OCI-LY1 (cell line): ENCODE measurements around the gene COL6A2.
"Not testable (repeated sequence)": the region's sequence is repeated elsewhere in the genome, so short reads cannot be mapped to it uniquely, and the experiment has no call there.

Source experiments
- H2AFZ ChIP-seq: fragments of 200-600 bp; sonication (generic), shearing (Covaris generic); 2 replicates; pipeline ENCODE4 v1.6.0; 2014; ENCODE audit warnings: antibody characterized with exemption, mild to moderate bottlenecking, low read length
- H3F3A ChIP-seq: fragments of 200-600 bp; sonication (generic), shearing (Covaris generic); 2 replicates; pipeline ENCODE4 v1.6.0; 2014; ENCODE audit warnings: mild to moderate bottlenecking, antibody characterized with exemption, low read length, moderate library complexity; ENCODE audit not compliant: insufficient read depth
- H3K27ac ChIP-seq: fragments of 200-600 bp; sonication (generic); 2 replicates; pipeline ENCODE4 v1.5.1; 2014; ENCODE audit warnings: low read length, mixed run types, mild to moderate bottlenecking, low read depth; ENCODE audit not compliant: poor library complexity, severe bottlenecking
- H3K27me3 ChIP-seq: fragments of 200-600 bp; sonication (generic); 2 replicates; pipeline ENCODE4 v1.6.0; 2014; ENCODE audit warnings: antibody characterized with exemption, mild to moderate bottlenecking, low read length, moderate library complexity; ENCODE audit not compliant: insufficient read depth
- H3K36me3 ChIP-seq: fragments of 200-600 bp; sonication (generic); 2 replicates; pipeline ENCODE4 v1.6.1; 2014; ENCODE audit warnings: mild to moderate bottlenecking, antibody characterized with exemption, low read length, moderate library complexity, mixed read lengths; ENCODE audit not compliant: insufficient read depth
- H3K4me1 ChIP-seq: fragments of 200-600 bp; sonication (generic); 2 replicates; pipeline ENCODE4 v1.5.1; 2014; ENCODE audit warnings: mild to moderate bottlenecking, low read length, moderate library complexity; ENCODE audit not compliant: insufficient read depth, severe bottlenecking
- H3K4me2 ChIP-seq: fragments of 200-600 bp; sonication (generic), shearing (Covaris generic); 2 replicates; pipeline ENCODE4 v1.6.1; 2014; ENCODE audit warnings: low read length
- H3K4me3 ChIP-seq: fragments of 200-600 bp; sonication (generic); 2 replicates; pipeline ENCODE4 v1.5.1; 2014; ENCODE audit warnings: low read length, low read depth, mild to moderate bottlenecking, mixed read lengths; ENCODE audit not compliant: poor library complexity, severe bottlenecking
- H3K79me2 ChIP-seq: fragments of 200-600 bp; shearing (Covaris generic); 2 replicates; pipeline ENCODE4 v1.6.1; 2016; ENCODE audit warnings: mixed run types, low read length, mixed read lengths; ENCODE audit not compliant: insufficient read depth
- H3K9ac ChIP-seq: fragments of 200-600 bp; sonication (generic), shearing (Covaris generic); 2 replicates; pipeline ENCODE4 v1.6.1; 2014; ENCODE audit warnings: mild to moderate bottlenecking, low read length, mixed read lengths
- H3K9me2 ChIP-seq: fragments of 200-600 bp; sonication (generic), shearing (Covaris generic); 2 replicates; pipeline ENCODE4 v1.6.1; 2014; ENCODE audit warnings: low read depth, mild to moderate bottlenecking, low read length, mixed read lengths
- H3K9me3 ChIP-seq: fragments of 200-600 bp; shearing (Covaris generic); 2 replicates; pipeline ENCODE4 v1.6.1; 2014; ENCODE audit warnings: low read length, mixed read lengths
- H4K20me1 ChIP-seq: fragments of 200-600 bp; sonication (generic), shearing (Covaris generic); 2 replicates; pipeline ENCODE4 v1.6.0; 2016; ENCODE audit warnings: mild to moderate bottlenecking, low read length; ENCODE audit not compliant: insufficient read depth
- CTCF ChIP-seq: fragments of 200-600 bp; sonication (generic), shearing (Covaris generic); IDR thresholded peaks from 2 replicates; pipeline ENCODE4 v1.5.1; 2017; ENCODE audit warnings: mild to moderate bottlenecking, antibody characterized with exemption, low read length, moderate library complexity, mixed read lengths
- EZH2 ChIP-seq: fragments of 200-600 bp; sonication (generic), shearing (Covaris generic); IDR thresholded peaks from 2 replicates; pipeline ENCODE4 v1.8.0; 2017; ENCODE audit warnings: borderline replicate concordance, mixed run types, mild to moderate bottlenecking, antibody characterized with exemption, low read length, moderate library complexity, mixed read lengths

COL6A2 gene

GRCh38 chr21:46082963-46083790 lies 14.7 kb upstream of the COL6A2 start:
- H3K36me3 ChIP-seq, result no peaks in the 10 kb centered on the region
- TF ChIP-seq EZH2, result no peak
- H3K27me3 ChIP-seq, result no peaks in the 10 kb centered on the region
- no peaks in the 10 kb centered on the region for H3K4me1 ChIP-seq
- no peak overlapping the region for H3K27ac ChIP-seq
- no peaks in the 10 kb centered on the region for H3K79me2 ChIP-seq
- H3K4me2 ChIP-seq, result no peak overlapping the region
- H4K20me1 ChIP-seq, result no peaks in the 10 kb centered on the region
- no peaks in the 10 kb centered on the region for H3K9me2 ChIP-seq
- H2AFZ ChIP-seq, result no peak overlapping the region
- no peaks in the 10 kb centered on the region for H3F3A ChIP-seq
- H3K9me3 ChIP-seq, result no peaks in the 10 kb centered on the region
- no peak overlapping the region for H3K9ac ChIP-seq
- no peak overlapping the region for H3K4me3 ChIP-seq

GRCh38 chr21:46083791-46084561 lies 13.9 kb upstream of the COL6A2 start:
- Histone ChIP-seq H3K4me3 (no peak overlapping the region), H3K9me3 (no peaks in the 10 kb centered on the region), H3F3A (no peaks in the 10 kb centered on the region), H3K36me3 (no peaks in the 10 kb centered on the region), H4K20me1 (no peaks in the 10 kb centered on the region), H3K4me1 (no peaks in the 10 kb centered on the region), H3K27me3 (no peaks in the 10 kb centered on the region), H3K9me2 (no peaks in the 10 kb centered on the region), H3K9ac (no peak overlapping the region), H3K27ac (no peak overlapping the region), H3K4me2 (no peak overlapping the region), H2AFZ (no peak overlapping the region), H3K79me2 (no peaks in the 10 kb centered on the region)
- no peak for TF ChIP-seq EZH2
- TF ChIP-seq CTCF, result no peak

- Histone ChIP-seq H3K79me2 (no peaks in the 10 kb centered on the region), H3K9me3 (no peaks in the 10 kb centered on the region), H3K4me3 (no peak overlapping the region), H3K36me3 (no peaks in the 10 kb centered on the region), H3K9ac (no peak overlapping the region), H4K20me1 (no peaks in the 10 kb centered on the region), H3K4me2 (no peak overlapping the region), H2AFZ (no peak overlapping the region), H3K27ac (no peak overlapping the region), H3K4me1 (no peaks in the 10 kb centered on the region), H3K27me3 (no peaks in the 10 kb centered on the region), H3F3A (no peaks in the 10 kb centered on the region), H3K9me2 (no peaks in the 10 kb centered on the region)
- TF ChIP-seq EZH2 (no peak), CTCF (no peak)
These were observed 13.2 kb upstream of the COL6A2 start for GRCh38 chr21:46084709-46085108.

- not testable (repeated sequence) for H3K27ac ChIP-seq, H3K27me3 ChIP-seq, H3K9me2 ChIP-seq, H3K4me2 ChIP-seq, H3K9ac ChIP-seq, H3K36me3 ChIP-seq, H3K4me1 ChIP-seq, H3K79me2 ChIP-seq, H2AFZ ChIP-seq, H3F3A ChIP-seq, H3K9me3 ChIP-seq, H3K4me3 ChIP-seq, H4K20me1 ChIP-seq
These were observed 12.7 kb upstream of the COL6A2 start for GRCh38 chr21:46085259-46085658.
